ENCODE data around the gene KIDINS220. TPM values are rescaled to one million over a fixed set of nuclear protein-coding genes. Genes with fewer than 3 reads are reported as not detected.

KIDINS220 gene
- polyA plus RNA-seq (2014; cell fraction: cytosol; rRNA removed), result 25.7 and 29.5 TPM in 2 replicates
- 28.2 and 34.4 TPM in 2 replicates for polyA plus RNA-seq (2014; cell fraction: nucleus; rRNA removed)

- peak; percentile 69 for DNase-seq (ENCODE audit: low spot score)
Observed at GRCh38 chr2:8836971-8837794, at the start of gene KIDINS220. KIDINS220 (minus strand) TSS chr2:8837613; CDS start chr2:8827093, 10,520 bp downstream.

- no peak for DNase-seq (ENCODE audit: low spot score)
Observed at GRCh38 chr2:8886876-8887275, 49.5 kb upstream of the KIDINS220 start.

GRCh38 chr2:8886202-8886518, 48.7 kb upstream of the KIDINS220 start:
- no peak for DNase-seq (ENCODE audit: low spot score)

- no peak for DNase-seq (ENCODE audit: low spot score)
Observed at GRCh38 chr2:8885449-8886201, 48.2 kb upstream of the KIDINS220 start.

- no peak for DNase-seq (ENCODE audit: low spot score)
Observed at GRCh38 chr2:8884812-8885211, 47.4 kb upstream of the KIDINS220 start.

- DNase-seq (ENCODE audit: low spot score), result peak; percentile 2
Observed at GRCh38 chr2:8882094-8882493, 44.7 kb upstream of the KIDINS220 start.

- DNase-seq (ENCODE audit: low spot score), result no peak
Observed at GRCh38 chr2:8877894-8878293, 40.5 kb upstream of the KIDINS220 start.

- DNase-seq (ENCODE audit: low spot score), result no peak
Observed at GRCh38 chr2:8877332-8877731, 39.9 kb upstream of the KIDINS220 start.

- DNase-seq (ENCODE audit: low spot score), result no peak
Observed at GRCh38 chr2:8876628-8877027, 39.2 kb upstream of the KIDINS220 start.

- DNase-seq (ENCODE audit: low spot score), result peak; percentile 53
Observed at GRCh38 chr2:8872821-8873432, 35.5 kb upstream of the KIDINS220 start.

GRCh38 chr2:8870441-8870840, 33.0 kb upstream of the KIDINS220 start:
- no peak for DNase-seq (ENCODE audit: low spot score)

GRCh38 chr2:8867363-8867762, 29.9 kb upstream of the KIDINS220 start:
- DNase-seq (ENCODE audit: low spot score), result no peak

- DNase-seq (ENCODE audit: low spot score), result no peak
Observed at GRCh38 chr2:8863331-8863953, 26.0 kb upstream of the KIDINS220 start.

GRCh38 chr2:8862230-8862629, 24.8 kb upstream of the KIDINS220 start:
- DNase-seq (ENCODE audit: low spot score), result no peak

GRCh38 chr2:8861797-8862196, 24.4 kb upstream of the KIDINS220 start:
- no peak for DNase-seq (ENCODE audit: low spot score)

- no peak for DNase-seq (ENCODE audit: low spot score)
Observed at GRCh38 chr2:8860239-8860638, 22.8 kb upstream of the KIDINS220 start.

- no peak for DNase-seq (ENCODE audit: low spot score)
Observed at GRCh38 chr2:8858910-8859309, 21.5 kb upstream of the KIDINS220 start.

GRCh38 chr2:8858264-8858663, 20.9 kb upstream of the KIDINS220 start:
- DNase-seq (ENCODE audit: low spot score), result no peak

- DNase-seq (ENCODE audit: low spot score), result no peak
Observed at GRCh38 chr2:8857709-8858108, 20.3 kb upstream of the KIDINS220 start.

GRCh38 chr2:8856176-8856575, 18.8 kb upstream of the KIDINS220 start:
- DNase-seq (ENCODE audit: low spot score), result no peak

- DNase-seq (ENCODE audit: low spot score), result no peak
Observed at GRCh38 chr2:8855010-8855409, 17.6 kb upstream of the KIDINS220 start.

GRCh38 chr2:8853426-8853825, 16.0 kb upstream of the KIDINS220 start:
- no peak for DNase-seq (ENCODE audit: low spot score)

Measured in SK-N-DZ (cell line).